A549 (cell line): ENCODE measurements around the gene IGF2BP3.

Experiments used
- CTCF ChIP-seq: fragments of >200 bp; sonication (Bioruptor Twin); formaldehyde crosslinking; IDR thresholded peaks from 3 replicates; pipeline ENCODE4 v1.5.1; 2016
- ESRRA ChIP-seq: fragments of 150-350 bp; IDR thresholded peaks from 2 replicates; pipeline ENCODE4 v1.6.1; 2014; ENCODE audit warnings: mild to moderate bottlenecking, low read length, borderline replicate concordance
- HEYL ChIP-seq: fragments of 250-450 bp; sonication (Bioruptor Pico); IDR thresholded peaks from 2 replicates; pipeline ENCODE4 v1.8.0; 2021; ENCODE audit warnings: mild to moderate bottlenecking, moderate library complexity
- POLR2A ChIP-seq: IDR thresholded peaks from 2 replicates; pipeline ENCODE4 v1.6.1; 2012; ENCODE audit warnings: mild to moderate bottlenecking, low read length
- POLR2AphosphoS2 ChIP-seq: conservative IDR thresholded peaks from 2 replicates; pipeline ENCODE4 v1.6.1; 2012; ENCODE audit warnings: low read length, improper control_type of control experiment, inconsistent platforms
- SMC3 ChIP-seq: fragments of >200 bp; sonication (Bioruptor Twin); formaldehyde crosslinking; IDR thresholded peaks from 3 replicates; pipeline ENCODE4 v1.6.1; 2018; ENCODE audit warnings: inconsistent platforms

GRCh38 chr7:23387583-23387982, 82.7 kb downstream of the IGF2BP3 start:
- TF ChIP-seq POLR2A = no peak
- TF ChIP-seq HEYL = no peak
- no peak for TF ChIP-seq ESRRA
- TF ChIP-seq POLR2AphosphoS2 = no peak
- no peak for TF ChIP-seq CTCF
- TF ChIP-seq SMC3 = no peak
